ENCODE results near the gene MLF1. TPM values are rescaled to one million over a fixed set of nuclear protein-coding genes. Genes with fewer than 3 reads are reported as not detected.

Gene MLF1
- total and polyA plus RNA-seq, 2 experiments from 2014 or later: 5.8 to 11.2 TPM

DNA sequence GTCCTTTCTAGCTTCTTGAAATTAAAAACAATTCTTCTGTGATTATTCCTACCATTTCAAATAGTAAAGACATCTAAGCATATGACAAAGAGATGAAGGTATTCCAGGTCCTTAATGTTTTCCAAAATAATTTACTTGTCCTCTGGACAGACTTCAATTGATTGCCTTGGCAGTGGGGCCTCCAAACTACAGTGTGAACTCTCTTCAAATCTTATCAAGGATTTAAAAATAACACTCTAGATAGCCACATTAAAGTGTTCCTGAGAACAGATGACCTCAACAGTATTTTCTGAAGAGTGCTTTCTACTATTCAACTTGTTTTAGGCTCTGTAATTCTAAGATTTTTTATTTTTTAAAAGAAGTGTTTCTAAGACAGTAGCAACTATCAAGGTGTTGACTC, 7.9 kb upstream of the MLF1 start:
- H2AFZ ChIP-seq: no peak overlapping the region
- no peaks in the 10 kb centered on the region for H3K79me2 ChIP-seq
- H3K27me3 ChIP-seq: peaks cover 2% of the 10 kb centered on the region
- no peaks in the 10 kb centered on the region for H3K36me3 ChIP-seq (replicated peaks; ENCODE audit: insufficient read depth, low read depth)
- H3K4me1 ChIP-seq (ENCODE audit: insufficient read depth): no peaks in the 10 kb centered on the region
- no peak for DNase-seq (ENCODE audit: low spot score)
- no peak overlapping the region for H3K27ac ChIP-seq
- H3K4me3 ChIP-seq: no peak overlapping the region
- H4K20me1 ChIP-seq (ENCODE audit: insufficient read depth, poor library complexity, severe bottlenecking): no peaks in the 10 kb centered on the region
- TF ChIP-seq EZH2 (IDR thresholded peaks at IDR 0.05; ENCODE audit: borderline replicate concordance): no peak
- TF ChIP-seq, protein P1, sequence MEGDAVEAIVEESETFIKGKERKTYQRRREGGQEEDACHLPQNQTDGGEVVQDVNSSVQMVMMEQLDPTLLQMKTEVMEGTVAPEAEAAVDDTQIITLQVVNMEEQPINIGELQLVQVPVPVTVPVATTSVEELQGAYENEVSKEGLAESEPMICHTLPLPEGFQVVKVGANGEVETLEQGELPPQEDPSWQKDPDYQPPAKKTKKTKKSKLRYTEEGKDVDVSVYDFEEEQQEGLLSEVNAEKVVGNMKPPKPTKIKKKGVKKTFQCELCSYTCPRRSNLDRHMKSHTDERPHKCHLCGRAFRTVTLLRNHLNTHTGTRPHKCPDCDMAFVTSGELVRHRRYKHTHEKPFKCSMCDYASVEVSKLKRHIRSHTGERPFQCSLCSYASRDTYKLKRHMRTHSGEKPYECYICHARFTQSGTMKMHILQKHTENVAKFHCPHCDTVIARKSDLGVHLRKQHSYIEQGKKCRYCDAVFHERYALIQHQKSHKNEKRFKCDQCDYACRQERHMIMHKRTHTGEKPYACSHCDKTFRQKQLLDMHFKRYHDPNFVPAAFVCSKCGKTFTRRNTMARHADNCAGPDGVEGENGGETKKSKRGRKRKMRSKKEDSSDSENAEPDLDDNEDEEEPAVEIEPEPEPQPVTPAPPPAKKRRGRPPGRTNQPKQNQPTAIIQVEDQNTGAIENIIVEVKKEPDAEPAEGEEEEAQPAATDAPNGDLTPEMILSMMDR (IDR thresholded peaks at IDR 0.05; ENCODE audit: poor library complexity): no peak
- TF ChIP-seq EZH2phosphoT487 (IDR thresholded peaks at IDR 0.05; ENCODE audit: low read depth, severe bottlenecking, unreplicated experiment): no peak
- no peak overlapping the region for H3K4me2 ChIP-seq
- H3K9me2 ChIP-seq (replicated peaks; ENCODE audit: insufficient read depth): no peaks in the 10 kb centered on the region
- H3K9me3 ChIP-seq (ENCODE audit: low read depth): no peaks in the 10 kb centered on the region

DNA sequence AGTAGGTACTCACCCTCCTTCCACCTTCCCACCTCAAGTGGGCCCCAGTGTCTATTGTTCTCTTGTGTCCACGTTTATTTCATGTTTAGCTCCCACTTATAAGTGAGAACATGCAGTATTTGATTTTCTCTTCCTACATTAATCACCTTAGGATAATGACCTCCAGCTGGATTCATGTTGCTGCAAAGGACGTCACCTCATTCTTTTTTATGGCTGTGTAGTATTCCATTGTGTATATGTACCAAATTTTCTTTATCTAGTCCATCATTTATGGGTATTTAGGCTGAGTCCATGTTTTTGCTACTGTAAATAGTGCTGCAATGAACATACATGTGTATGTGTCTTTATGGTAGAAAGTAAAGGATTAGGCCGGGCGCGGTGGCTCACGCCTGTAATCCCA, 5.9 kb upstream of the MLF1 start:
- 98% methylated on average over 6 of the region's 6 CpGs for WGBS (ENCODE audit: low lambda C conversion rate, missing lambda C conversion rate)
- H3K36me3 ChIP-seq (replicated peaks; ENCODE audit: insufficient read depth, low read depth): no peaks in the 10 kb centered on the region
- peaks cover 2% of the 10 kb centered on the region for H3K27me3 ChIP-seq
- H4K20me1 ChIP-seq (ENCODE audit: insufficient read depth, poor library complexity, severe bottlenecking): no peaks in the 10 kb centered on the region
- no peak for DNase-seq (ENCODE audit: low spot score)
- H3K4me2 ChIP-seq: no peak overlapping the region
- H2AFZ ChIP-seq: no peak overlapping the region
- no peaks in the 10 kb centered on the region for H3K9me3 ChIP-seq (ENCODE audit: low read depth)
- TF ChIP-seq EZH2 (IDR thresholded peaks at IDR 0.05; ENCODE audit: borderline replicate concordance) (no peak), EZH2phosphoT487 (IDR thresholded peaks at IDR 0.05; ENCODE audit: low read depth, severe bottlenecking, unreplicated experiment) (no peak)
- TF ChIP-seq, protein P1 (IDR thresholded peaks at IDR 0.05; ENCODE audit: poor library complexity): no peak
- no peaks in the 10 kb centered on the region for H3K79me2 ChIP-seq
- no peaks in the 10 kb centered on the region for H3K9me2 ChIP-seq (replicated peaks; ENCODE audit: insufficient read depth)
- no peaks in the 10 kb centered on the region for H3K4me1 ChIP-seq (ENCODE audit: insufficient read depth)
- no peak overlapping the region for H3K27ac ChIP-seq
- H3K4me3 ChIP-seq: no peak overlapping the region

DNA sequence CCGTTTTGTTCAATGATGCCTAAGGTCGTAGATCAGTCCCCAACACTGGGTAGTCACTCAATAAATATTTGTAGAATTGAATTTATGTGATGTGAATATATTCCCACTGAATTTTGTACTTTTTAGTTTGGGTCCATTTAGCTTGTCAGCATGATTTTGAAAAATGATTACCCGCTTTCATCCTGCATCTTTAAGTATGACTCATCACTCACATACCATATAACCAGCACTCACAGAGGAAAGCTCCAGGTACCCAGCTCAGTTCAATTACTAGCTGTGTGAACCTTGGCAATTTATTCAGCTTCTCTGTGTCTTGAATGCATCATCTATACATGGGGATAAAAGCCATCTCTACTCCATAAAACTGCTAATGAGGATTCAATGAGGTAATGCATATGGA, 2.2 kb upstream of the MLF1 start:
- peaks cover 2% of the 10 kb centered on the region for H3K27me3 ChIP-seq
- H3K9me2 ChIP-seq (replicated peaks; ENCODE audit: insufficient read depth): no peaks in the 10 kb centered on the region
- WGBS (ENCODE audit: low lambda C conversion rate, missing lambda C conversion rate): 75% methylated on average over 3 of the region's 3 CpGs
- DNase-seq (ENCODE audit: low spot score): no peak
- H3K36me3 ChIP-seq (replicated peaks; ENCODE audit: insufficient read depth, low read depth): no peaks in the 10 kb centered on the region
- no peak overlapping the region for H3K27ac ChIP-seq
- no peaks in the 10 kb centered on the region for H3K4me1 ChIP-seq (ENCODE audit: insufficient read depth)
- H3K9me3 ChIP-seq (ENCODE audit: low read depth): no peaks in the 10 kb centered on the region
- H4K20me1 ChIP-seq (ENCODE audit: insufficient read depth, poor library complexity, severe bottlenecking): no peaks in the 10 kb centered on the region
- TF ChIP-seq EZH2 (IDR thresholded peaks at IDR 0.05; ENCODE audit: borderline replicate concordance) (no peak), EZH2phosphoT487 (IDR thresholded peaks at IDR 0.05; ENCODE audit: low read depth, severe bottlenecking, unreplicated experiment) (no peak)
- TF ChIP-seq, protein P1 (IDR thresholded peaks at IDR 0.05; ENCODE audit: poor library complexity): no peak
- no peak overlapping the region for H3K4me3 ChIP-seq
- H3K4me2 ChIP-seq: no peak overlapping the region
- H2AFZ ChIP-seq: no peak overlapping the region
- no peaks in the 10 kb centered on the region for H3K79me2 ChIP-seq

DNA sequence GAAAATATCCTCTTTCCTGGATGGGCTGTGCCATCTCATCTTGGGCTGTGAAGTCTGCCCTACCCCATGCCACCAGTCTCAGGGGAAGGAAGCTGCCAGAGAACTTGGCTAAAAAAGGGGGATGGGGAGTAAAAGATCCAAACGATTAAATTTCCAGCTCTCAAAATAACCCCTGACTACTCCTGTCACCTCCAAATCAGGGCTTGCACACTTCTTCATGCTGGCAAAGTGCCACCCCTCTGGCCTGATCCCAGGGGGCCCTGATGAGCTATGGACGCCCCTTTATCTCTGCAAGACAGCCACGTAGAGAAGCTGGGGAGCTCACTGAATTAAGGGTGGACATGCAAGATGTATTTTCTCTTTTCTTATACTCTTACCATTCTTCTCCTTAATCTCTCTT, 1.2 kb upstream of the MLF1 start:
- Histone ChIP-seq H3K27me3 (peaks cover 2% of the 10 kb centered on the region), H3K79me2 (no peaks in the 10 kb centered on the region), H3K36me3 (replicated peaks; ENCODE audit: insufficient read depth, low read depth) (no peaks in the 10 kb centered on the region), H3K4me1 (ENCODE audit: insufficient read depth) (no peaks in the 10 kb centered on the region), H3K9me3 (ENCODE audit: low read depth) (no peaks in the 10 kb centered on the region), H3K27ac (no peak overlapping the region), H3K4me2 (no peak overlapping the region), H2AFZ (no peak overlapping the region), H4K20me1 (ENCODE audit: insufficient read depth, poor library complexity, severe bottlenecking) (no peaks in the 10 kb centered on the region), H3K4me3 (no peak overlapping the region), H3K9me2 (replicated peaks; ENCODE audit: insufficient read depth) (no peaks in the 10 kb centered on the region)
- DNase-seq (ENCODE audit: low spot score): peak; percentile 5
- TF ChIP-seq, protein P1 (IDR thresholded peaks at IDR 0.05; ENCODE audit: poor library complexity): no peak
- TF ChIP-seq EZH2phosphoT487 (IDR thresholded peaks at IDR 0.05; ENCODE audit: low read depth, severe bottlenecking, unreplicated experiment) (no peak), EZH2 (IDR thresholded peaks at IDR 0.05; ENCODE audit: borderline replicate concordance) (no peak)
- 67% methylated on average over 3 of the region's 3 CpGs for WGBS (ENCODE audit: low lambda C conversion rate, missing lambda C conversion rate)
